OCI-LY1 (cell line): ENCODE results near the gene COPE.

Source experiments
- H2AFZ ChIP-seq: fragments of 200-600 bp; sonication (generic), shearing (Covaris generic); 2 replicates; pipeline ENCODE4 v1.6.0; 2014; ENCODE audit warnings: antibody characterized with exemption, mild to moderate bottlenecking, low read length
- H3F3A ChIP-seq: fragments of 200-600 bp; sonication (generic), shearing (Covaris generic); 2 replicates; pipeline ENCODE4 v1.6.0; 2014; ENCODE audit warnings: mild to moderate bottlenecking, antibody characterized with exemption, low read length, moderate library complexity; ENCODE audit not compliant: insufficient read depth
- H3K27ac ChIP-seq: fragments of 200-600 bp; sonication (generic); 2 replicates; pipeline ENCODE4 v1.5.1; 2014; ENCODE audit warnings: low read length, mixed run types, mild to moderate bottlenecking, low read depth; ENCODE audit not compliant: poor library complexity, severe bottlenecking
- H3K27me3 ChIP-seq: fragments of 200-600 bp; sonication (generic); 2 replicates; pipeline ENCODE4 v1.6.0; 2014; ENCODE audit warnings: antibody characterized with exemption, mild to moderate bottlenecking, low read length, moderate library complexity; ENCODE audit not compliant: insufficient read depth
- H3K36me3 ChIP-seq: fragments of 200-600 bp; sonication (generic); 2 replicates; pipeline ENCODE4 v1.6.1; 2014; ENCODE audit warnings: mild to moderate bottlenecking, antibody characterized with exemption, low read length, moderate library complexity, mixed read lengths; ENCODE audit not compliant: insufficient read depth
- H3K4me1 ChIP-seq: fragments of 200-600 bp; sonication (generic); 2 replicates; pipeline ENCODE4 v1.5.1; 2014; ENCODE audit warnings: mild to moderate bottlenecking, low read length, moderate library complexity; ENCODE audit not compliant: insufficient read depth, severe bottlenecking
- H3K4me2 ChIP-seq: fragments of 200-600 bp; sonication (generic), shearing (Covaris generic); 2 replicates; pipeline ENCODE4 v1.6.1; 2014; ENCODE audit warnings: low read length
- H3K4me3 ChIP-seq: fragments of 200-600 bp; sonication (generic); 2 replicates; pipeline ENCODE4 v1.5.1; 2014; ENCODE audit warnings: low read length, low read depth, mild to moderate bottlenecking, mixed read lengths; ENCODE audit not compliant: poor library complexity, severe bottlenecking
- H3K79me2 ChIP-seq: fragments of 200-600 bp; shearing (Covaris generic); 2 replicates; pipeline ENCODE4 v1.6.1; 2016; ENCODE audit warnings: mixed run types, low read length, mixed read lengths; ENCODE audit not compliant: insufficient read depth
- H3K9ac ChIP-seq: fragments of 200-600 bp; sonication (generic), shearing (Covaris generic); 2 replicates; pipeline ENCODE4 v1.6.1; 2014; ENCODE audit warnings: mild to moderate bottlenecking, low read length, mixed read lengths
- H3K9me2 ChIP-seq: fragments of 200-600 bp; sonication (generic), shearing (Covaris generic); 2 replicates; pipeline ENCODE4 v1.6.1; 2014; ENCODE audit warnings: low read depth, mild to moderate bottlenecking, low read length, mixed read lengths
- H3K9me3 ChIP-seq: fragments of 200-600 bp; shearing (Covaris generic); 2 replicates; pipeline ENCODE4 v1.6.1; 2014; ENCODE audit warnings: low read length, mixed read lengths
- H4K20me1 ChIP-seq: fragments of 200-600 bp; sonication (generic), shearing (Covaris generic); 2 replicates; pipeline ENCODE4 v1.6.0; 2016; ENCODE audit warnings: mild to moderate bottlenecking, low read length; ENCODE audit not compliant: insufficient read depth
- EZH2 ChIP-seq: fragments of 200-600 bp; sonication (generic), shearing (Covaris generic); IDR thresholded peaks from 2 replicates; pipeline ENCODE4 v1.8.0; 2017; ENCODE audit warnings: borderline replicate concordance, mixed run types, mild to moderate bottlenecking, antibody characterized with exemption, low read length, moderate library complexity, mixed read lengths
- TF ChIP-seq, protein P1 (sequence below): fragments of 200-600 bp; sonication (generic), shearing (Covaris generic); IDR thresholded peaks from 2 replicates; pipeline ENCODE4 v1.5.1; 2017; ENCODE audit warnings: mild to moderate bottlenecking, antibody characterized with exemption, low read length, moderate library complexity, mixed read lengths

The COPE gene

DNA sequence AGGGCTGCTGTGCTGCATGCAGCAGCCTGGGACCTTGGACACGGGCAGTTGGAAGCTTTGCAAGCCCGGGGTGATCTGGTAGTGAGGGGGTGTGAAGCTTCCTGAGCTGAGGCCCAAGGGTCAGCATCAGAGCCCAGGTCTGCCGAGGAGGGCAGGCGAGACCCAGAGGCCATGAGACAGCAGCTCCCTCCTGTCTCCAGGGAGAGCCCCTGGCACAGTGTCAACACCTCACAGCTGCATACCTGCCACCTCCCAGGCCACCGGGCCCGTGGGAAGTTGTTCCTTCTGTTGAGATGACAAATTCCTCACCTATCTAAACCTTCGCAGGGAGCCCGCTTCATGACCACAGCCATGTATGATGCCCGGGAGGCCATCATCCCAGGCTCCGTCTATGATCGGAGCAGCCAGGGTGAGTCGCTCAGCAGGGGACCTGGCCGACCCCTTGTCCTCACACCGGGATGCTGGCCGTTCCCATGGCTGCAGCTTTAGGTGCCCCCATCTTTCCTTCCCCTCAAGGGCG lies 55.3 kb downstream of the COPE start:
- no peaks in the 10 kb centered on the region for H3K9me3 ChIP-seq
- no peak overlapping the region for H3K4me2 ChIP-seq
- H3K9me2 ChIP-seq, result no peaks in the 10 kb centered on the region
- no peaks in the 10 kb centered on the region for H3F3A ChIP-seq
- no peaks in the 10 kb centered on the region for H4K20me1 ChIP-seq
- no peak overlapping the region for H3K4me3 ChIP-seq
- no peak overlapping the region for H3K9ac ChIP-seq
- H3K4me1 ChIP-seq, result no peaks in the 10 kb centered on the region
- no peaks in the 10 kb centered on the region for H3K79me2 ChIP-seq
- H3K27me3 ChIP-seq, result no peaks in the 10 kb centered on the region
- no peak overlapping the region for H2AFZ ChIP-seq
- TF ChIP-seq, protein P1, sequence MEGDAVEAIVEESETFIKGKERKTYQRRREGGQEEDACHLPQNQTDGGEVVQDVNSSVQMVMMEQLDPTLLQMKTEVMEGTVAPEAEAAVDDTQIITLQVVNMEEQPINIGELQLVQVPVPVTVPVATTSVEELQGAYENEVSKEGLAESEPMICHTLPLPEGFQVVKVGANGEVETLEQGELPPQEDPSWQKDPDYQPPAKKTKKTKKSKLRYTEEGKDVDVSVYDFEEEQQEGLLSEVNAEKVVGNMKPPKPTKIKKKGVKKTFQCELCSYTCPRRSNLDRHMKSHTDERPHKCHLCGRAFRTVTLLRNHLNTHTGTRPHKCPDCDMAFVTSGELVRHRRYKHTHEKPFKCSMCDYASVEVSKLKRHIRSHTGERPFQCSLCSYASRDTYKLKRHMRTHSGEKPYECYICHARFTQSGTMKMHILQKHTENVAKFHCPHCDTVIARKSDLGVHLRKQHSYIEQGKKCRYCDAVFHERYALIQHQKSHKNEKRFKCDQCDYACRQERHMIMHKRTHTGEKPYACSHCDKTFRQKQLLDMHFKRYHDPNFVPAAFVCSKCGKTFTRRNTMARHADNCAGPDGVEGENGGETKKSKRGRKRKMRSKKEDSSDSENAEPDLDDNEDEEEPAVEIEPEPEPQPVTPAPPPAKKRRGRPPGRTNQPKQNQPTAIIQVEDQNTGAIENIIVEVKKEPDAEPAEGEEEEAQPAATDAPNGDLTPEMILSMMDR, result no peak
- no peak for TF ChIP-seq EZH2
- H3K27ac ChIP-seq, result no peak overlapping the region
- peaks cover 94% of the 10 kb centered on the region for H3K36me3 ChIP-seq

DNA sequence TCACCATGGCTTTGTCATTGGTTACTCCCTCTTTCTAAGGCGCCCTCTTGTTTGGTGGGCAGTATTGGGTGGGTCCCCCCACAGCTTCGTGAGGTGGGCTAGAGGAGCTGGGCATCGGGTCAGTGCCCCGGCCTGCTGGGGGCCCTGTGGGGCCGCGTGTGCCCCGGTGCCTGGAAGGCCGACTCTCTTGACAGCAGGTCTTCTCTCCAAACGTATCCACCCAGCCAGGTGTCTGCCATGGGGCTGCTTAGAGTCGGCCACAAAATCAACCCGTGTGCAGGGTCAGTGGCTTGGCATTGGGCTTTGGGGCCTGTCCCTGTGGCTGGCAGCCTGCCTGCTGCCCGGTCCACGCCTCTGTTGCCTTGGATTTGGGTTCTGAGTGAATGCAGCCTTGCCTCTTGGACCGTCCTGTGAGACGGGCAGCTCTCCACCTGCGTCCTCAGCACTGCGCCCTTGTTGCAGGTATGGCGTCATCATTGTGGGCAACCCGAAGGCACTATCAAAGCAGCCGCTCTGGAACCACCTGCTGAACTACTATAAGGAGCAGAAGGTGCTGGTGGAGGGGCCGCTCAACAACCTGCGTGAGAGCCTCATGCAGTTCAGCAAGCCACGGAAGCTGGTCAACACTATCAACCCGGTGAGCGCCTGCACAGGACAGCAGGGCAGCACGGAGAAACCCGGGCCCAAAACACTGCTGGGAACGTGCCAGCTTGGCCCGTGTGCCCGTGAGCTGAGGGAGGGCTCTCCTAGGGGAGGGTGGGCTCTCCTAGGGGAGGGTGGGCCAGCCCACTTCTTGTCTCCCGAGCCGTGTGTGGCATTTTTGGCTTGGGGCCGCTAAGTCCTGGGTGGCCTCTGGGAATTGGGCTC lies 56.0 kb downstream of the COPE start:
- no peaks in the 10 kb centered on the region for H3K27me3 ChIP-seq
- H3K36me3 ChIP-seq, result peaks cover 98% of the 10 kb centered on the region
- no peak overlapping the region for H3K4me3 ChIP-seq
- H3K79me2 ChIP-seq, result no peaks in the 10 kb centered on the region
- no peaks in the 10 kb centered on the region for H3F3A ChIP-seq
- H3K4me1 ChIP-seq, result no peaks in the 10 kb centered on the region
- H3K9me3 ChIP-seq, result no peaks in the 10 kb centered on the region
- no peak overlapping the region for H3K4me2 ChIP-seq
- no peaks in the 10 kb centered on the region for H4K20me1 ChIP-seq
- H3K9me2 ChIP-seq, result no peaks in the 10 kb centered on the region
- H3K9ac ChIP-seq, result no peak overlapping the region
- H2AFZ ChIP-seq, result no peak overlapping the region
- no peak for TF ChIP-seq EZH2
- TF ChIP-seq, protein P1, result no peak
- H3K27ac ChIP-seq, result no peak overlapping the region

DNA sequence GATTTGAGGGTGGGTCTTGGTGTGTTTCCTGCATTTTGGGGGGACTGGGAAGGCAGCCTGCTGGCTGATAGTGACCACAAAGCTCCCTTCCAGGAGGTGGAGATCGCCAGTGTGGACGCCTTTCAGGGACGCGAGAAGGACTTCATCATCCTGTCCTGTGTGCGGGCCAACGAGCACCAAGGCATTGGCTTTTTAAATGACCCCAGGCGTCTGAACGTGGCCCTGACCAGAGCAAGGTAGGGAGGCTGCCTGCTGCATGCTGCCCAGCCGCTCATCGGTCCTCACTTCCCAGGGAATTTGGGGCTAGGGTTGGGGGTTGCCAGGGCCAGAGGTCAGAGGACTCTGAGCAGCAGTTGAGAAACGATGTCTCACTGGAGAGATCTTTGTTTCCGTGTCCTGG lies 57.3 kb downstream of the COPE start:
- Histone ChIP-seq H3K9ac (no peak overlapping the region), H3K9me2 (no peaks in the 10 kb centered on the region), H3K27me3 (no peaks in the 10 kb centered on the region), H2AFZ (no peak overlapping the region), H3K27ac (no peak overlapping the region), H4K20me1 (no peaks in the 10 kb centered on the region), H3K4me2 (no peak overlapping the region), H3K9me3 (no peaks in the 10 kb centered on the region), H3K4me1 (no peaks in the 10 kb centered on the region), H3K4me3 (no peak overlapping the region), H3K79me2 (no peaks in the 10 kb centered on the region), H3K36me3 (peaks cover 98% of the 10 kb centered on the region), H3F3A (no peaks in the 10 kb centered on the region)
- no peak for TF ChIP-seq EZH2
- TF ChIP-seq, protein P1, result no peak
